ENCODE data around the gene MYO10. TPM values are rescaled to one million over a fixed set of nuclear protein-coding genes. Genes with fewer than 3 reads are reported as not detected.

Gene MYO10
- total RNA-seq, 1 experiment from 2014 or later = 71.9 TPM

- TF ChIP-seq TCF7L2 (IDR thresholded peaks at IDR 0.05; ENCODE audit: low read depth, low read length) (no peak), POLR2AphosphoS5 (IDR thresholded peaks at IDR 0.05; ENCODE audit: low read depth, low read length) (no peak), SIN3A (IDR thresholded peaks at IDR 0.05; ENCODE audit: borderline replicate concordance, insufficient read depth, low read depth, low read length) (no peak), REST (IDR thresholded peaks at IDR 0.05; ENCODE audit: insufficient read depth in 1 of 2, low read depth in 2 of 2, low read length in 1 of 2) (no peak)
- TF ChIP-seq, protein P1, sequence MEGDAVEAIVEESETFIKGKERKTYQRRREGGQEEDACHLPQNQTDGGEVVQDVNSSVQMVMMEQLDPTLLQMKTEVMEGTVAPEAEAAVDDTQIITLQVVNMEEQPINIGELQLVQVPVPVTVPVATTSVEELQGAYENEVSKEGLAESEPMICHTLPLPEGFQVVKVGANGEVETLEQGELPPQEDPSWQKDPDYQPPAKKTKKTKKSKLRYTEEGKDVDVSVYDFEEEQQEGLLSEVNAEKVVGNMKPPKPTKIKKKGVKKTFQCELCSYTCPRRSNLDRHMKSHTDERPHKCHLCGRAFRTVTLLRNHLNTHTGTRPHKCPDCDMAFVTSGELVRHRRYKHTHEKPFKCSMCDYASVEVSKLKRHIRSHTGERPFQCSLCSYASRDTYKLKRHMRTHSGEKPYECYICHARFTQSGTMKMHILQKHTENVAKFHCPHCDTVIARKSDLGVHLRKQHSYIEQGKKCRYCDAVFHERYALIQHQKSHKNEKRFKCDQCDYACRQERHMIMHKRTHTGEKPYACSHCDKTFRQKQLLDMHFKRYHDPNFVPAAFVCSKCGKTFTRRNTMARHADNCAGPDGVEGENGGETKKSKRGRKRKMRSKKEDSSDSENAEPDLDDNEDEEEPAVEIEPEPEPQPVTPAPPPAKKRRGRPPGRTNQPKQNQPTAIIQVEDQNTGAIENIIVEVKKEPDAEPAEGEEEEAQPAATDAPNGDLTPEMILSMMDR (IDR thresholded peaks at IDR 0.05) = no peak
- H3K4me1 ChIP-seq (ENCODE audit: control insufficient read depth, insufficient read depth, low read length) = peaks cover 59% of the 10 kb centered on the region
- no peak overlapping the region for H3K4me3 ChIP-seq (ENCODE audit: low read depth in 2 of 2, low read length in 2 of 2)
- no peak for DNase-seq (ENCODE audit: low read depth, low spot score)
- POLR2A ChIA-PET = no interaction called here
- ATAC-seq = no peak
- intact Hi-C loops (cut with micrococcal nuclease; ENCODE audit: unreplicated experiment) = no loop called here
- in situ Hi-C loops (cut with HindIII; ENCODE audit: low pct_unique_long_range_greater_than_20kb, low sequenced_read_pairs) = no loop called here
- peak overlapping the region; percentile 91 for H3K27ac ChIP-seq (ENCODE audit: low read length)
- no TSS peak for BruUV-seq (replicated peaks)
- CTCF ChIA-PET = no interaction called here
- H3K27me3 ChIP-seq (ENCODE audit: control insufficient read depth, insufficient read depth, low read length) = no peaks in the 10 kb centered on the region
- H3K36me3 ChIP-seq (ENCODE audit: control insufficient read depth, insufficient read depth, low read length) = no peaks in the 10 kb centered on the region
- H3K9me3 ChIP-seq (ENCODE audit: control insufficient read depth, insufficient read depth, low read depth, low read length) = no peaks in the 10 kb centered on the region
These were observed 73.3 kb downstream of the MYO10 start for GRCh38 chr5:16862777-16863176.

DNA sequence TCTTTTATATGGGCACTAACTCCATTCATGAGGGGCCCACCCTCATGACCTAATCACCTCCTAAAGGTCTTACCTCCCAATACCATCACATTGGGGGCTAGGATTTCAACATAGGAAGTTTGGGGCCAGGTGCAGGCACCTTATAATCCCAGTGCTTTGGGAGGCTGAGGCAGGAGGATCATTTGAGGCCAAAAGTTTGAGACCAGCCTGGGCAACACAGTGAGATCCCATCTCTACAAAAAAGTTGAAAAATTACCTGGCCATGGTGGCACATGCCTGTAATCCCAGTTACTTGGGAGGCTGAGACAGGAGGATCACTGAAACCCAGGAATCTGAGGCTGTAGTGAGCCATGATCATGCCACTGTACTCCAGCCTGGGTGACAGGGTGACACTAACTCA, 76.7 kb downstream of the MYO10 start:
- TF ChIP-seq TCF7L2 (IDR thresholded peaks at IDR 0.05; ENCODE audit: low read depth, low read length) (no peak), REST (IDR thresholded peaks at IDR 0.05; ENCODE audit: insufficient read depth in 1 of 2, low read depth in 2 of 2, low read length in 1 of 2) (no peak)
- TF ChIP-seq, protein P1 (IDR thresholded peaks at IDR 0.05) = no peak
- Histone ChIP-seq H3K36me3 (ENCODE audit: control insufficient read depth, insufficient read depth, low read length) (no peaks in the 10 kb centered on the region), H3K4me1 (ENCODE audit: control insufficient read depth, insufficient read depth, low read length) (peaks cover 45% of the 10 kb centered on the region)

More for the DNA sequence above, 76.7 kb downstream of the MYO10 start:
- intact Hi-C loops (cut with micrococcal nuclease; ENCODE audit: unreplicated experiment) (no loop called here), in situ Hi-C loops (cut with HindIII; ENCODE audit: low pct_unique_long_range_greater_than_20kb, low sequenced_read_pairs) (no loop called here)
- CTCF ChIA-PET = interaction anchor here (0.7 kb wide), 1 partner anchor 54 kb away, joined by 3 read pairs; no protein-coding TSS in a partner anchor
- DNase-seq (ENCODE audit: low read depth, low spot score) (no peak), ATAC-seq (no peak)
- Histone ChIP-seq H3K9me3 (ENCODE audit: control insufficient read depth, insufficient read depth, low read depth, low read length) (no peaks in the 10 kb centered on the region), H3K4me3 (ENCODE audit: low read depth in 2 of 2, low read length in 2 of 2) (no peak overlapping the region), H3K27ac (ENCODE audit: low read length) (no peak overlapping the region), H3K27me3 (ENCODE audit: control insufficient read depth, insufficient read depth, low read length) (no peaks in the 10 kb centered on the region)
- POLR2A ChIA-PET = no interaction called here
- no TSS peak for BruUV-seq (replicated peaks)

Data from Panc1 (cell line).